DMS153 treated with DMSO at 0.1 percent for 48 hours (cell line): ENCODE results near the gene ASPRV1.

Source experiments
- DNase-seq: peaks from one replicate; lab custom pipeline; 2025; ENCODE audit not compliant: unreplicated experiment; lab: John Stamatoyannopoulos, UW

The ASPRV1 gene

DNA sequence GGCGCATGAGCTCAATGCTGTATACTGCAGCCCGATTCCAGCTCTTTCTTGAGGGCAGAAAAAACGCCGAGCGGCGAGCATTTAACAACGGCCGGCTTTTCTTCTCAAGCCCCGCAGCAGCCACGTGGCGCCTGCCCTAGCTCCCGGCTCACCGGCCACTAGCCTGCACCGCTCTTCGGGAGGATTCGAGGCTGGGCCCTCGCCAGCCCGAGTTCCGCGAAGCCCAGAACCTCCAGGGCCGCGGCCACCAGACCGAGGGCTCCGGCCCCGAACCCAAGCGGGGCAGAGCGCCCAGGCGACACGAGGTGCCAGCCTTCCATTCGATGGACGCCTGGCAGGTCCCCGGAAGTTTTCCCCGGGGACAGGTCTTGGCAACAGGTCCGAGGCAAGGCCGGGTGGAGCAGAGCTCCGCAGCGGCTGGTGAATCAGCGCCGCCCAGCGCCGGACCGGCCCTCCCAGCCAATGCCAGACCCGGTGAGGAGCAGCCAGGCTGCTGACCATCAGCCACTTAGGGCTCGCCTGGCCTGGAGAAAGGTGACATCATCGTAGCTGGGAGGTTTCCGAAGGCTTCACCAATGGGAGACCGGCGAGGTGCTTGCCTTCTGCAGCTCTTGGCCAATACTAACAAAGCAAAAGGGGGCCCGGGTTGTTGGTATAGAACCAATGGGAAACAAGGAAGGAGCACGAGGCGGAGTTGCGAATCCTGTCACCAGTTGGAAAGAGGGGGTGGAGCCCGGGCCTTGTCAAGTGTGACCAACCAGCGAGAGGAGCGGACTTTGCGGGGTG, 47.1 kb downstream of the ASPRV1 start:
- peak; percentile 99 for DNase-seq

DNA sequence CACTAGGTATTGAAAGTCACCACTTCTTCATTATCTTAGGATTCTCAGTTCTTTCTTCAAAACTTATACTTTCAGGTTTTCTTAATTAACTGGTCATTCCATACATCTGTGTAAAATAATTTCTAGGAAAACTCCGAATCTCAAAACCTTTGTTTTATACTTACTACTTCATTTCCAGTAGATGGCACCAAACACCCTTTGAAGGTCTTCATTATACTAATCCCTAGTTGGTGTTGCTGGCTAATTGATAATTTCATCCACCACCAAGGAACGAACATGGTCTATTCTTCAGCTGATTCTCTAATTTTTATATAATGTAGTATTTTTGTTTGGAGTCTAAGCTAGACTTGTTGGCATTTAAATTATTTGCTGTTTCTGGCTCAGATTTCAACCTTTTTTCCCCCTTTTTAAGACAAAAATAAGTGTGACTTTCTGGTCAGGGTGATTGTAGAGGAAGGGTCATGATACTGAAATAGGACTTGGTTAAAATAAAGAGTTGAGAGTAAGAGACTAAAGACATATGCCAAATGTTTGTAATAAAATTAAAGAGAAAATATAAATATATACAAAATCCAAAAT, 49.4 kb downstream of the ASPRV1 start:
- peak; percentile 54 for DNase-seq
